ENCODE results near the gene AMH. TPM values are rescaled to one million over a fixed set of nuclear protein-coding genes. Genes with fewer than 3 reads are reported as not detected.
A peak's percentile ranks its signal among the peaks of the same experiment; 100 is the strongest.

Gene AMH
- total and polyA plus RNA-seq, 2 of the 13 experiments (the other 11 are each of a cell fraction or from before 2014, with no cell fraction given) = 0.03 to 0.18 TPM

GRCh38 chr19:2266183-2266993 is 17.3 kb downstream of the AMH start (continued):
- TF ChIP-seq KLF6 (CRISPR knock-in tag; IDR thresholded peaks at IDR 0.05) = 0 out of 2 replicates have a peak, but pooled peaks have one; percentile 49
- no peak for TF ChIP-seq HDAC6 (IDR thresholded peaks at IDR 0.05; ENCODE audit: low read depth, low read length)
- no peak for TF ChIP-seq PAF1 (CRISPR knock-in tag; IDR thresholded peaks at IDR 0.05)
- TF ChIP-seq NR2F6 (IDR thresholded peaks at IDR 0.05) = no peak
- no peak for TF ChIP-seq NR2F6 (CRISPR knock-in tag; IDR thresholded peaks at IDR 0.05)
- no peak for TF ChIP-seq NR1H2 (CRISPR knock-in tag; IDR thresholded peaks at IDR 0.05; ENCODE audit: borderline replicate concordance, low read depth)
- no peak for TF ChIP-seq FOXK2 (IDR thresholded peaks at IDR 0.05)
- TF ChIP-seq ZBTB20 (CRISPR knock-in tag; IDR thresholded peaks at IDR 0.05; ENCODE audit: borderline replicate concordance, low read depth) = no peak
- TF ChIP-seq PAWR (CRISPR knock-in tag; IDR thresholded peaks at IDR 0.05; ENCODE audit: borderline replicate concordance) = no peak
- peak; percentile 44; the same call in 1 of the 2 replicates for TF ChIP-seq NCOA2 (CRISPR knock-in tag; IDR thresholded peaks at IDR 0.05)
- TF ChIP-seq NCOA1 (CRISPR knock-in tag; IDR thresholded peaks at IDR 0.05) = no peak
- no peak for TF ChIP-seq PCBP1 (IDR thresholded peaks at IDR 0.05; ENCODE audit: borderline replicate concordance, low read depth, low read length)
- 0 out of 2 replicates have a peak, but pooled peaks have one; percentile 39 for TF ChIP-seq RXRB (CRISPR knock-in tag; IDR thresholded peaks at IDR 0.05; ENCODE audit: borderline replicate concordance)
- TF ChIP-seq TRIM22 (IDR thresholded peaks at IDR 0.05) = no peak
- TF ChIP-seq PHF20 (CRISPR knock-in tag; IDR thresholded peaks at IDR 0.05) = no peak
- TF ChIP-seq ZNF136 (CRISPR knock-in tag; IDR thresholded peaks at IDR 0.05; ENCODE audit: low read depth) = no peak
- no peak for TF ChIP-seq TMF1 (CRISPR knock-in tag; IDR thresholded peaks at IDR 0.05; ENCODE audit: low read depth)
- no peak for TF ChIP-seq ZNF350 (CRISPR knock-in tag; IDR thresholded peaks at IDR 0.05; ENCODE audit: borderline replicate concordance, low read depth)
- TF ChIP-seq SALL1 (CRISPR knock-in tag; IDR thresholded peaks at IDR 0.05) = peak; percentile 43; the same call in 1 of the 2 replicates
- TF ChIP-seq ZNF12 (CRISPR knock-in tag; IDR thresholded peaks at IDR 0.05) = 0 out of 2 replicates have a peak, but pooled peaks have one; percentile 24
- TF ChIP-seq PREB (CRISPR knock-in tag; IDR thresholded peaks at IDR 0.05) = no peak
- TF ChIP-seq SAP130 (CRISPR knock-in tag; IDR thresholded peaks at IDR 0.05; ENCODE audit: low read depth) = peak; percentile 75
- peak; percentile 38; the same call in 1 of the 2 replicates for TF ChIP-seq PHF8 (CRISPR knock-in tag; IDR thresholded peaks at IDR 0.05)
- TF ChIP-seq DRAP1 (CRISPR knock-in tag; IDR thresholded peaks at IDR 0.05) = 0 out of 2 replicates have a peak, but pooled peaks have one; percentile 16
- TF ChIP-seq ZNF143 (CRISPR knock-in tag; IDR thresholded peaks at IDR 0.05) = no peak
- peak; percentile 75; the same call in 1 of the 2 replicates for TF ChIP-seq CSRNP1 (CRISPR knock-in tag; IDR thresholded peaks at IDR 0.05)
- peak; percentile 50; the same call in 1 of the 2 replicates for TF ChIP-seq ZNF292 (CRISPR knock-in tag; IDR thresholded peaks at IDR 0.05; ENCODE audit: borderline replicate concordance, low read depth)
- TF ChIP-seq ELF1 (CRISPR knock-in tag; IDR thresholded peaks at IDR 0.05) = 0 out of 2 replicates have a peak, but pooled peaks have one; percentile 44

All from HepG2 (cell line).